Breast epithelium (tissue), 3 donors: ENCODE results near the gene F2.

Source experiments
- POLR2AphosphoS5 ChIP-seq, 3 donors: sonication (generic); formaldehyde crosslinking; IDR thresholded peaks; one replicate each; pipeline ENCODE4 v1.6.1; 2017; ENCODE audit warnings: antibody characterized with exemption in 3 of 3
- TF ChIP-seq, protein P1 (sequence below), 3 donors: fragments of 450-650 bp; IDR thresholded peaks; one replicate each; pipeline ENCODE4 v1.5.1; 2016 to 2017; ENCODE audit warnings: antibody characterized with exemption in 3 of 3, mild to moderate bottlenecking in 3 of 3, moderate library complexity in 3 of 3

DNA sequence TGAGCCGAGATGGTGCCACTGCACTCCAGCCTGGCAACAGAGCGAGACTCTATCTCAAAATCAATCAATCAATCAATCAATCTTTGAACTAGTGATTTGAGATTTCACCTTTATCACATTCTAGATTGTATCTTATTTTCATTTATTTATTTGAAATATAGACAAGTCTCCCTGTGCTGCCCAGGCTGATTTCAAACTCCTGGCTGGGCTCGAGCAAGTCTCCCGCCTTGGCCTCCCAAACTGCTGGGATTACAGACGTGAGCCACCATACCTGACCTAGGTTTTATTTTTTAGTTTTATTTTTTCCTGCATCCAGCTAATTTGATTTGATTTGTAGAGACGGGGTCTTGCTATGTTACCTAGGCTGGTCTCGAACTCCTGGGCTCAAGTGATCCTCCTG is 17.1 kb downstream of the F2 start:
- TF ChIP-seq, protein P1, sequence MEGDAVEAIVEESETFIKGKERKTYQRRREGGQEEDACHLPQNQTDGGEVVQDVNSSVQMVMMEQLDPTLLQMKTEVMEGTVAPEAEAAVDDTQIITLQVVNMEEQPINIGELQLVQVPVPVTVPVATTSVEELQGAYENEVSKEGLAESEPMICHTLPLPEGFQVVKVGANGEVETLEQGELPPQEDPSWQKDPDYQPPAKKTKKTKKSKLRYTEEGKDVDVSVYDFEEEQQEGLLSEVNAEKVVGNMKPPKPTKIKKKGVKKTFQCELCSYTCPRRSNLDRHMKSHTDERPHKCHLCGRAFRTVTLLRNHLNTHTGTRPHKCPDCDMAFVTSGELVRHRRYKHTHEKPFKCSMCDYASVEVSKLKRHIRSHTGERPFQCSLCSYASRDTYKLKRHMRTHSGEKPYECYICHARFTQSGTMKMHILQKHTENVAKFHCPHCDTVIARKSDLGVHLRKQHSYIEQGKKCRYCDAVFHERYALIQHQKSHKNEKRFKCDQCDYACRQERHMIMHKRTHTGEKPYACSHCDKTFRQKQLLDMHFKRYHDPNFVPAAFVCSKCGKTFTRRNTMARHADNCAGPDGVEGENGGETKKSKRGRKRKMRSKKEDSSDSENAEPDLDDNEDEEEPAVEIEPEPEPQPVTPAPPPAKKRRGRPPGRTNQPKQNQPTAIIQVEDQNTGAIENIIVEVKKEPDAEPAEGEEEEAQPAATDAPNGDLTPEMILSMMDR (IDR thresholded peaks at IDR 0.05): no peak
- TF ChIP-seq POLR2AphosphoS5 (IDR thresholded peaks at IDR 0.05): no peak
